Activated CD4-positive, alpha-beta T cell treated with anti-CD3 and anti-CD28 coated beads, Interleukin-2, amount 50 U/mL, for 24 hours (primary cell): Measurements from ENCODE around the gene SLC29A3.

Source experiments
- DNase-seq, 2 donors: peaks; one replicate each; pipeline ENCODE4 v3.0.0-alpha.2; 2020; ENCODE audit warnings: low read depth in 1 of 2, low spot score in 1 of 2

SLC29A3 gene

GRCh38 chr10:71368176-71368575, 49.1 kb downstream of the SLC29A3 start:
- no peak for DNase-seq

GRCh38 chr10:71368643-71369042, 49.6 kb downstream of the SLC29A3 start:
- no peak for DNase-seq

GRCh38 chr10:71369602-71370001, 50.5 kb downstream of the SLC29A3 start:
- no peak for DNase-seq

- no peak for DNase-seq
Measured at GRCh38 chr10:71370031-71370430, 51.0 kb downstream of the SLC29A3 start.

- DNase-seq: no peak
Measured at GRCh38 chr10:71371750-71372166, 52.7 kb downstream of the SLC29A3 start.

- DNase-seq: no peak
Measured at GRCh38 chr10:71372882-71373495, 53.9 kb downstream of the SLC29A3 start.

GRCh38 chr10:71374481-71375233, 55.6 kb downstream of the SLC29A3 start:
- DNase-seq: no peak

GRCh38 chr10:71375952-71376351, 56.9 kb downstream of the SLC29A3 start:
- no peak for DNase-seq

GRCh38 chr10:71378336-71379117, 59.5 kb downstream of the SLC29A3 start:
- no peak for DNase-seq

GRCh38 chr10:71379118-71379766, 60.2 kb downstream of the SLC29A3 start:
- no peak for DNase-seq

- no peak for DNase-seq
Measured at GRCh38 chr10:71380841-71381240, 61.8 kb downstream of the SLC29A3 start.

GRCh38 chr10:71381611-71382010, 62.6 kb downstream of the SLC29A3 start:
- no peak for DNase-seq

- no peak for DNase-seq
Measured at GRCh38 chr10:71382028-71382427, 63.0 kb downstream of the SLC29A3 start.

GRCh38 chr10:71382757-71383156, 63.7 kb downstream of the SLC29A3 start:
- DNase-seq: no peak

- peak; percentile 56 to 70 for DNase-seq
Measured at GRCh38 chr10:71383972-71384687, 65.1 kb downstream of the SLC29A3 start.

GRCh38 chr10:71388171-71388570, 69.1 kb downstream of the SLC29A3 start:
- no peak for DNase-seq

GRCh38 chr10:71388583-71389310, 69.7 kb downstream of the SLC29A3 start:
- DNase-seq: no peak

- DNase-seq: no peak
Measured at GRCh38 chr10:71389768-71390460, 70.9 kb downstream of the SLC29A3 start.

GRCh38 chr10:71390461-71390835, 71.4 kb downstream of the SLC29A3 start:
- no peak for DNase-seq
